ENCODE data around the gene TRMO.

The TRMO gene

DNA sequence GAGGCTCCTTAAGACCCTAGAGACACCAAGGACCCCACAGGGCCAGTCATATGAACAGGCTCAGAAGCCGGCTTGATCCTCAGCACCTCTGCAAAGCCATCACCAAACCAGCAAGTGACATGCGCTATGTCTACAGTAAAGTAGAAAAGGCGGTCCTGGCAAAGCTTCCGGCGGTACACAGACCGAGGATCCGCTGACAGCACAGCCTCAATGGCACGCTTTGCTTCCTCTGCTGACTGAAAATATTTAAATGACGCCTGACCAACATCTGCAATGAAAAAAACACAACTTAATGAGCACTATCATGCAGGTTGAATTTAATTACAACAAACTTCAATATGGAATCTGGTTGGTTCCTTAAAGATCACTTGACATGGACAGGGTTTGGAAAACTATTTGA, 17.6 kb downstream of the TRMO start:
- Histone ChIP-seq H3K27ac (ENCODE audit: low read depth, low read length, poor library complexity, severe bottlenecking) (no peak overlapping the region), H3K4me3 (ENCODE audit: low read depth, low read length, poor library complexity, severe bottlenecking) (no peak overlapping the region), H3K79me2 (ENCODE audit: insufficient read depth, low read length) (no peaks in the 10 kb centered on the region), H3K9me3 (ENCODE audit: low read length) (no peaks in the 10 kb centered on the region), H3K27me3 (ENCODE audit: insufficient read depth, low read length) (no peaks in the 10 kb centered on the region), H4K20me1 (ENCODE audit: insufficient read depth, low read length) (no peaks in the 10 kb centered on the region), H3K36me3 (ENCODE audit: insufficient read depth, low read length) (peaks cover 23% of the 10 kb centered on the region; the same call in 1 of the 2 replicates), H3K4me1 (ENCODE audit: insufficient read depth, low read length, severe bottlenecking) (peaks cover 13% of the 10 kb centered on the region), H2AFZ (ENCODE audit: low read length) (no peak overlapping the region), H3K9me2 (ENCODE audit: low read depth, low read length) (no peaks in the 10 kb centered on the region), H3K9ac (ENCODE audit: low read length) (no peak overlapping the region), H3K4me2 (ENCODE audit: low read length) (no peak overlapping the region), H3F3A (ENCODE audit: insufficient read depth, low read length) (no peaks in the 10 kb centered on the region)
- TF ChIP-seq CTCF (IDR thresholded peaks at IDR 0.05; ENCODE audit: low read length) (no peak), EZH2 (IDR thresholded peaks at IDR 0.05; ENCODE audit: borderline replicate concordance, low read length) (no peak)

- Histone ChIP-seq H3K4me2 (ENCODE audit: low read length) (no peak overlapping the region), H3K79me2 (ENCODE audit: insufficient read depth, low read length) (no peaks in the 10 kb centered on the region), H3F3A (ENCODE audit: insufficient read depth, low read length) (no peaks in the 10 kb centered on the region), H3K9me3 (ENCODE audit: low read length) (no peaks in the 10 kb centered on the region), H3K9ac (ENCODE audit: low read length) (no peak overlapping the region), H3K36me3 (ENCODE audit: insufficient read depth, low read length) (peaks cover 17% of the 10 kb centered on the region; the same call in 1 of the 2 replicates), H3K27me3 (ENCODE audit: insufficient read depth, low read length) (no peaks in the 10 kb centered on the region), H2AFZ (ENCODE audit: low read length) (no peak overlapping the region), H4K20me1 (ENCODE audit: insufficient read depth, low read length) (no peaks in the 10 kb centered on the region), H3K9me2 (ENCODE audit: low read depth, low read length) (no peaks in the 10 kb centered on the region), H3K4me1 (ENCODE audit: insufficient read depth, low read length, severe bottlenecking) (peaks cover 13% of the 10 kb centered on the region), H3K27ac (ENCODE audit: low read depth, low read length, poor library complexity, severe bottlenecking) (no peak overlapping the region), H3K4me3 (ENCODE audit: low read depth, low read length, poor library complexity, severe bottlenecking) (no peak overlapping the region)
- TF ChIP-seq EZH2 (IDR thresholded peaks at IDR 0.05; ENCODE audit: borderline replicate concordance, low read length): no peak
- TF ChIP-seq CTCF (IDR thresholded peaks at IDR 0.05; ENCODE audit: low read length): no peak
These were observed 19.1 kb downstream of the TRMO start for GRCh38 chr9:97903177-97903576.

DNA sequence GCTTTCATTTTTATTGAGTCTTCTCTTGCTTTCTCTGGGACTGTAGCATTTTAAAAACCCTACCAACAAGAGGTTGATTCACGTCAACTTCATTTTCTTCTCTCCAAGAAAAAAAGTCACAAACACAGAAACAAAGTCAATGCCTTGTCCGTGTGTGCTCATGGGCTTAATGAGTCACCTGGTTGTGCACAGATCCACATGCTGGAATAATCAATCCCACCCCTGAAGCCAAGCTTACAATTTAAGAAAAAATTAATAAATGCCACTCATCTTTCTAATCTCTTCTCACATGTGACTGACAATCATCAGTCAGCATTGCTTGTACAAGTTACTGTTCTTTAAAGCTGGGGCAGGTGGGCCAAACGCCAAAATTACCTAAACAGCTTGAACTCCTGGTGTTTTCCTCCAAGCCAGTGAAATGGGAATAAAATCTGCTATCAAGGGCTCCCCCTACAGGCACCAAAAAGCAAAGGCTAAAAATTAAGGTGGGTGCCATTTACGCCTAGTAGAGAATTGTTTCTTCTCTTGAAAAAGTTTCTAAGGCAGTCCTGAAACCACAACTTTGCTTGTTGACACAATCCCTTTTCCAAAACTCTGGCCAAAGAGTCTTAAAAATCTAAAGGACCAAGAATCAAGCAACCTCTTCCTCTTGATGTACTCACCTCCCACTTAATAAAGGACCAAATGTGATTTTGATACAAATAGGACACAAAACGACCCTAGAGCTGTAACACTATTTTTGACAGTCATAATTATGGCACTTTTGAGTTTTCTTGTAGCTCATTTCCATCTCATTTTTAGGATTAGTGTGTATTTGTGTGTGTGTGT, 21.3 kb downstream of the TRMO start:
- Histone ChIP-seq H3K27ac (ENCODE audit: low read depth, low read length, poor library complexity, severe bottlenecking) (no peak overlapping the region), H3K9me3 (ENCODE audit: low read length) (no peaks in the 10 kb centered on the region)

More for the DNA sequence above, 21.3 kb downstream of the TRMO start:
- Histone ChIP-seq H3K4me3 (ENCODE audit: low read depth, low read length, poor library complexity, severe bottlenecking) (no peak overlapping the region), H4K20me1 (ENCODE audit: insufficient read depth, low read length) (no peaks in the 10 kb centered on the region), H3K27me3 (ENCODE audit: insufficient read depth, low read length) (no peaks in the 10 kb centered on the region), H2AFZ (ENCODE audit: low read length) (no peak overlapping the region), H3K9ac (ENCODE audit: low read length) (no peak overlapping the region), H3K36me3 (ENCODE audit: insufficient read depth, low read length) (peaks cover 10% of the 10 kb centered on the region; the same call in 1 of the 2 replicates), H3F3A (ENCODE audit: insufficient read depth, low read length) (no peaks in the 10 kb centered on the region), H3K79me2 (ENCODE audit: insufficient read depth, low read length) (no peaks in the 10 kb centered on the region), H3K4me2 (ENCODE audit: low read length) (no peak overlapping the region), H3K4me1 (ENCODE audit: insufficient read depth, low read length, severe bottlenecking) (no peaks in the 10 kb centered on the region), H3K9me2 (ENCODE audit: low read depth, low read length) (no peaks in the 10 kb centered on the region)
- TF ChIP-seq EZH2 (IDR thresholded peaks at IDR 0.05; ENCODE audit: borderline replicate concordance, low read length) (no peak), CTCF (IDR thresholded peaks at IDR 0.05; ENCODE audit: low read length) (peak; percentile 90)

Data from OCI-LY1 (cell line).